GM18502 (cell line): ENCODE data around the gene SOX4.

Experiments used
- ATAC-seq: cut with Tn5 transposase; IDR thresholded peaks from one replicate; pipeline ENCODE4 v1.9.1; 2021; ENCODE audit warnings: mild to moderate bottlenecking; ENCODE audit not compliant: unreplicated experiment, poor library complexity

The SOX4 gene

GRCh38 chr6:21592953-21593352, 598 bp upstream of the SOX4 start:
- ATAC-seq: no peak

- ATAC-seq: peak; percentile 26
Observed at GRCh38 chr6:21593927-21594415, 420 bp downstream of the SOX4 start.

- peak; percentile 25 for ATAC-seq
Observed at GRCh38 chr6:21594416-21595281, 1.1 kb downstream of the SOX4 start.

GRCh38 chr6:21595285-21596144, 2.0 kb downstream of the SOX4 start:
- ATAC-seq: peak; percentile 24

- peak; percentile 15 for ATAC-seq
Observed at GRCh38 chr6:21596145-21596948, 2.8 kb downstream of the SOX4 start.

- no peak for ATAC-seq
Observed at GRCh38 chr6:21596949-21597682, 3.6 kb downstream of the SOX4 start.

GRCh38 chr6:21597801-21598673, 4.5 kb downstream of the SOX4 start:
- ATAC-seq: no peak

- no peak for ATAC-seq
Observed at GRCh38 chr6:21598674-21599023, 5.1 kb downstream of the SOX4 start.

- ATAC-seq: no peak
Observed at GRCh38 chr6:21599051-21599696, 5.6 kb downstream of the SOX4 start.

- ATAC-seq: no peak
Observed at GRCh38 chr6:21601339-21601923, 7.9 kb downstream of the SOX4 start.

GRCh38 chr6:21601932-21602390, 8.4 kb downstream of the SOX4 start:
- ATAC-seq: no peak

- peak; percentile 48 for ATAC-seq
Observed at GRCh38 chr6:21603082-21603952, 9.8 kb downstream of the SOX4 start.

GRCh38 chr6:21604081-21604480, 10.5 kb downstream of the SOX4 start:
- no peak for ATAC-seq

- no peak for ATAC-seq
Observed at GRCh38 chr6:21605166-21605565, 11.6 kb downstream of the SOX4 start.

- ATAC-seq: no peak
Observed at GRCh38 chr6:21608601-21609000, 15.1 kb downstream of the SOX4 start.

- no peak for ATAC-seq
Observed at GRCh38 chr6:21609881-21610329, 16.4 kb downstream of the SOX4 start.

GRCh38 chr6:21610341-21610740, 16.8 kb downstream of the SOX4 start:
- ATAC-seq: peak; percentile 95
